MG63 (cell line): ENCODE data around the gene ACRV1. TPM values are rescaled to one million over a fixed set of nuclear protein-coding genes. Genes with fewer than 3 reads are reported as not detected.

Experiments used
- total RNA-seq: library from RNA; depleted of rRNA; stranded (reverse); fragments of >200 nt; shearing (Covaris generic); gene quantifications from 2 replicates; pipeline ENCODE4 v1.2.3, GENCODE V29; 2014; ENCODE audit warnings: low replicate concordance; rRNA removed

ACRV1 gene
- total RNA-seq, 1 experiment from 2014 or later = not detected

Other genes with a start within 250 kb of the ACRV1 start
- gene FEZ1, start 184.6 kb downstream of the ACRV1 start, total RNA-seq = 64.3 and 90.0 TPM in 2 replicates
- gene EI24, start 111.4 kb downstream of the ACRV1 start, total RNA-seq = 24.1 and 36.1 TPM in 2 replicates
- 107 and 125 TPM in 2 replicates for gene STT3A, start 88.0 kb downstream of the ACRV1 start, total RNA-seq
- 44.2 and 107 TPM in 2 replicates for gene CHEK1, start 55.7 kb downstream of the ACRV1 start, total RNA-seq
- gene PATE1, start 65.4 kb upstream of the ACRV1 start, total RNA-seq = not detected in 2 replicates
- gene PATE2, start 98.0 kb upstream of the ACRV1 start, total RNA-seq = 0.07 TPM in 1 of 2 replicates, not detected in the other
- not detected in 2 replicates for gene PATE3, start 107.3 kb upstream of the ACRV1 start, total RNA-seq
- not detected in 2 replicates for gene PATE4, start 152.5 kb upstream of the ACRV1 start, total RNA-seq
- 10.9 and 15.1 TPM in 2 replicates for gene HYLS1, start 206.8 kb upstream of the ACRV1 start, total RNA-seq
- 10.6 and 21.3 TPM in 2 replicates for gene PUS3, start 222.4 kb upstream of the ACRV1 start, total RNA-seq
- gene DDX25, start 223.7 kb upstream of the ACRV1 start, total RNA-seq = not detected in 2 replicates